IPS DF 6.9 (cell line): Measurements from ENCODE around the gene D2HGDH.
"Not testable (repeated sequence)": the region's sequence is repeated elsewhere in the genome, so short reads cannot be mapped to it uniquely, and the experiment has no call there.

Source experiments
- DNase-seq: peaks from one replicate; pipeline ENCODE4 v3.0.0-alpha.2; 2013; ENCODE audit warnings: low read depth, low spot score
- H3K27ac ChIP-seq: one replicate; pipeline ENCODE4 v1.5.1; 2013; ENCODE audit warnings: low read length, control low read depth
- H3K27me3 ChIP-seq: 2 replicates; pipeline ENCODE4 v1.6.1; 2013; ENCODE audit warnings: mild to moderate bottlenecking, low read length; ENCODE audit not compliant: control insufficient read depth, insufficient read depth
- H3K36me3 ChIP-seq: 2 replicates; pipeline ENCODE4 v1.6.1; 2013; ENCODE audit warnings: low read length; ENCODE audit not compliant: control insufficient read depth, insufficient read depth
- H3K4me1 ChIP-seq: 2 replicates; pipeline ENCODE4 v1.6.1; 2013; ENCODE audit warnings: low read length; ENCODE audit not compliant: control insufficient read depth, insufficient read depth
- H3K4me3 ChIP-seq: 2 replicates; pipeline ENCODE4 v1.5.1; 2013; ENCODE audit warnings: mild to moderate bottlenecking, low read length
- H3K9me3 ChIP-seq: 2 replicates; pipeline ENCODE4 v1.6.1; 2013; ENCODE audit warnings: low read length, inconsistent platforms; ENCODE audit not compliant: control insufficient read depth, insufficient read depth
- WGBS: extraction: QIAGEN DNeasy Blood & Tissue Kit; methylation state at CpG from one replicate; pipeline ENCODE4 v1.1.7; 2013; ENCODE audit warnings: mixed read lengths, missing lambda C conversion rate; ENCODE audit not compliant: insufficient read length, insufficient coverage; 5-methylcytosine and 5-hydroxymethylcytosine counted together

D2HGDH gene

GRCh38 chr2:241738040-241738686 is 3.7 kb downstream of the D2HGDH start:
- no peaks in the 10 kb centered on the region for H3K36me3 ChIP-seq
- no peak for DNase-seq
- no peaks in the 10 kb centered on the region for H3K9me3 ChIP-seq
- no peak overlapping the region for H3K27ac ChIP-seq
- H3K27me3 ChIP-seq = no peaks in the 10 kb centered on the region
- H3K4me1 ChIP-seq = 0 out of 2 replicates have a peak, but pooled peaks cover 2% of the 10 kb centered on the region
- WGBS = no CpG with 5 or more reads among the region's 17 CpGs
- no peak overlapping the region for H3K4me3 ChIP-seq

GRCh38 chr2:241739177-241739576 is 4.7 kb downstream of the D2HGDH start:
- Histone ChIP-seq H3K27ac (no peak overlapping the region), H3K4me3 (no peak overlapping the region), H3K9me3 (no peaks in the 10 kb centered on the region), H3K27me3 (no peaks in the 10 kb centered on the region), H3K4me1 (no peaks in the 10 kb centered on the region), H3K36me3 (no peaks in the 10 kb centered on the region)
- no peak for DNase-seq
- WGBS = no CpG with 5 or more reads among the region's 15 CpGs

GRCh38 chr2:241739651-241740050 is 5.2 kb downstream of the D2HGDH start:
- Histone ChIP-seq H3K27ac (no peak overlapping the region), H3K9me3 (no peaks in the 10 kb centered on the region), H3K4me3 (no peak overlapping the region), H3K27me3 (no peaks in the 10 kb centered on the region), H3K36me3 (no peaks in the 10 kb centered on the region), H3K4me1 (no peaks in the 10 kb centered on the region)
- no CpG with 5 or more reads among the region's 12 CpGs for WGBS
- no peak for DNase-seq

DNA sequence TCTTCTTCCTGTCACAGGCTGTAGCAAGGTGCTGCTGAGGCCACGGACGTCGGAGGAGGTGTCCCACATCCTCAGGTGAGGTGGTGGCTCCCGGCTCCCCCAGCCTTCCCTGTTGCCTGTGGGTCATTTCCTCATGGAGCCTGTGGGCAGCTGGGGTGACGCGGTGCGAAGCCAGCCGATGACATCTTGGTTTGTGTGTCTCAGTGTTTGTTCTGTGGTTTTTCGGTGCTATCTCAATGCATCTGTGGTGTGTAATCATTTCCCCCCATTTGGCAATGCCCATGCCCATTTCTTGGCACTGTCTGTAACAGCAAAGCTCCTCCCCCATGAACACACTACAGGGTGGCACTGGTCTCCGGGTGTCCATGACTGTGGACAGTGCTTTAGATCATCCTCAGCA is 6.6 kb downstream of the D2HGDH start:
- no peaks in the 10 kb centered on the region for H3K36me3 ChIP-seq
- no CpG with 5 or more reads among the region's 10 CpGs for WGBS

DNA sequence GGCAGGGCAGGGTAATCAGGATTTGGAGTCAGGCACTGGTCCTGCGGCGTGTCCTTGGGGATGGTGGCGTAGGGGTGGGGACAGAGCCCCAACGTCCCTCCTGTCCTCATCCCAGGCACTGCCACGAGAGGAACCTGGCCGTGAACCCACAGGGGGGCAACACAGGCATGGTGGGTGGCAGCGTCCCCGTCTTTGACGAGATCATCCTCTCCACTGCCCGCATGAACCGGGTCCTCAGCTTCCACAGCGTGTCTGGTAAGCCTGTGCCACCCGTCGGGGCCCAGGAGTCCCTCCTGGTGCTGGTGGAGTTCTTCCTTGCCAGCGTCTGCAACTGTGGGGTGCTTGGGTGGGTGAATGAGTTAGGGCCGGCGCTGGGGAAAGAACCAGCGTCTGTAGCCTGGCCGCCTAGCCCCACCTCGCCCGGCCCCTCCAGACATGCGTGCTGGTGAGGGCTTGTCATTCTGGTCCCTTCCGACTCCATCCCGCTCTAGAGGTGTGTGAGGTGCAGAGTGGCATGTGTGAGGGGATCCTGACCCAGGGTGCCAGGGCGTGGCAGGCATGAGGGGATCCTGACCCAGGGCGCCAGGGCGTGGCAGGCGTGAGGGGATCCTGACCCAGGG is 8.0 kb downstream of the D2HGDH start:
- Histone ChIP-seq H3K27ac (no peak overlapping the region), H3K27me3 (no peaks in the 10 kb centered on the region), H3K4me3 (no peak overlapping the region), H3K36me3 (no peaks in the 10 kb centered on the region), H3K4me1 (no peaks in the 10 kb centered on the region), H3K9me3 (no peaks in the 10 kb centered on the region)
- no CpG with 5 or more reads among the region's 28 CpGs for WGBS
- no peak for DNase-seq

More for the DNA sequence above, 6.6 kb downstream of the D2HGDH start:
- no peaks in the 10 kb centered on the region for H3K27me3 ChIP-seq
- no peak overlapping the region for H3K4me3 ChIP-seq
- no peaks in the 10 kb centered on the region for H3K9me3 ChIP-seq
- no peak overlapping the region for H3K27ac ChIP-seq
- no peak for DNase-seq
- H3K4me1 ChIP-seq = no peaks in the 10 kb centered on the region

GRCh38 chr2:241743008-241743407 is 8.6 kb downstream of the D2HGDH start:
- H3K27ac ChIP-seq, H3K4me3 ChIP-seq, DNase-seq, H3K4me1 ChIP-seq, H3K9me3 ChIP-seq, H3K27me3 ChIP-seq, H3K36me3 ChIP-seq: not testable (repeated sequence)
- no CpG with 5 or more reads among the region's 15 CpGs for WGBS

GRCh38 chr2:241743620-241744019 is 9.2 kb downstream of the D2HGDH start:
- DNase-seq = no peak
- H3K27ac ChIP-seq = no peak overlapping the region
- no peaks in the 10 kb centered on the region for H3K9me3 ChIP-seq
- H3K4me3 ChIP-seq = no peak overlapping the region
- H3K4me1 ChIP-seq = no peaks in the 10 kb centered on the region
- H3K36me3 ChIP-seq = no peaks in the 10 kb centered on the region
- no CpG with 5 or more reads among the region's 16 CpGs for WGBS
- H3K27me3 ChIP-seq = no peaks in the 10 kb centered on the region

GRCh38 chr2:241744028-241744754 is 9.8 kb downstream of the D2HGDH start:
- no CpG with 5 or more reads among the region's 24 CpGs for WGBS
- Histone ChIP-seq H3K4me1 (no peaks in the 10 kb centered on the region), H3K36me3 (no peaks in the 10 kb centered on the region), H3K27me3 (no peaks in the 10 kb centered on the region), H3K4me3 (no peak overlapping the region), H3K27ac (no peak overlapping the region), H3K9me3 (no peaks in the 10 kb centered on the region)
- no peak for DNase-seq

GRCh38 chr2:241745276-241745675 is 10.8 kb downstream of the D2HGDH start:
- Histone ChIP-seq H3K4me1 (no peaks in the 10 kb centered on the region), H3K36me3 (no peaks in the 10 kb centered on the region), H3K27ac (no peak overlapping the region), H3K9me3 (no peaks in the 10 kb centered on the region), H3K4me3 (no peak overlapping the region), H3K27me3 (no peaks in the 10 kb centered on the region)
- DNase-seq = no peak
- no CpG with 5 or more reads among the region's 13 CpGs for WGBS

GRCh38 chr2:241746084-241746483 is 11.7 kb downstream of the D2HGDH start:
- no peak overlapping the region for H3K4me3 ChIP-seq
- H3K36me3 ChIP-seq = no peaks in the 10 kb centered on the region
- no peaks in the 10 kb centered on the region for H3K27me3 ChIP-seq
- no peak for DNase-seq
- no peak overlapping the region for H3K27ac ChIP-seq
- no peaks in the 10 kb centered on the region for H3K4me1 ChIP-seq
- no CpG with 5 or more reads among the region's 4 CpGs for WGBS
- H3K9me3 ChIP-seq = no peaks in the 10 kb centered on the region
